Trophoblast cell (in vitro differentiated cells and primary cell): ENCODE results near the gene KIF21B.

ENCODE experiments used
- DNase-seq, 2 donors: peaks; one replicate each; pipeline ENCODE4 v3.0.0-alpha.2; 2016
- H2AFZ ChIP-seq: 2 replicates; pipeline ENCODE4 v1.6.1; 2013; ENCODE audit warnings: low read length, moderate library complexity, mild to moderate bottlenecking; ENCODE audit not compliant: insufficient read depth, poor library complexity
- H2AK5ac ChIP-seq: 2 replicates; pipeline ENCODE4 v1.6.1; 2013; ENCODE audit warnings: mild to moderate bottlenecking, low read length
- H2BK120ac ChIP-seq: 2 replicates; pipeline ENCODE4 v1.6.1; 2013; ENCODE audit warnings: low read length, mild to moderate bottlenecking, moderate library complexity; ENCODE audit not compliant: insufficient read depth, poor library complexity
- H2BK12ac ChIP-seq: 2 replicates; pipeline ENCODE4 v1.6.1; 2013; ENCODE audit warnings: mild to moderate bottlenecking, low read length, moderate library complexity
- H2BK5ac ChIP-seq: 2 replicates; pipeline ENCODE4 v1.6.1; 2013; ENCODE audit warnings: low read length, low read depth, moderate library complexity, mild to moderate bottlenecking; ENCODE audit not compliant: poor library complexity
- H3K14ac ChIP-seq: 2 replicates; pipeline ENCODE4 v1.6.1; 2013; ENCODE audit warnings: mild to moderate bottlenecking, low read length
- H3K18ac ChIP-seq: 2 replicates; pipeline ENCODE4 v1.6.1; 2013; ENCODE audit warnings: mild to moderate bottlenecking, low read length
- H3K23ac ChIP-seq: 2 replicates; pipeline ENCODE4 v1.6.1; 2013; ENCODE audit warnings: low read length
- H3K27ac ChIP-seq: 2 replicates; pipeline ENCODE4 v1.5.1; 2013; ENCODE audit warnings: low read depth, mild to moderate bottlenecking, inconsistent platforms, low read length, moderate library complexity
- H3K27me3 ChIP-seq: 2 replicates; pipeline ENCODE4 v1.6.1; 2013; ENCODE audit warnings: inconsistent platforms, mild to moderate bottlenecking, low read length, moderate library complexity; ENCODE audit not compliant: insufficient read depth
- H3K36me3 ChIP-seq, 2 experiments: 1 replicate in 1 of 2; 2 replicates in 1 of 2; pipeline ENCODE4 v1.6.1; 2013; ENCODE audit warnings: low read length in 2 of 2, mild to moderate bottlenecking in 2 of 2, moderate library complexity in 1 of 2; ENCODE audit not compliant: insufficient read depth in 2 of 2, control insufficient read depth in 1 of 2
- H3K4ac ChIP-seq: 2 replicates; pipeline ENCODE4 v1.6.1; 2013; ENCODE audit warnings: low read depth, mild to moderate bottlenecking, low read length, moderate library complexity
- H3K4me1 ChIP-seq, 2 experiments: 1 replicate in 1 of 2; 2 replicates in 1 of 2; pipeline ENCODE4 v1.6.1; 2013; ENCODE audit warnings: low read length in 2 of 2, mild to moderate bottlenecking in 2 of 2, moderate library complexity in 1 of 2; ENCODE audit not compliant: insufficient read depth in 2 of 2, control insufficient read depth in 1 of 2
- H3K4me2 ChIP-seq: 2 replicates; pipeline ENCODE4 v1.6.1; 2013; ENCODE audit warnings: inconsistent platforms, mild to moderate bottlenecking, low read length, moderate library complexity
- H3K4me3 ChIP-seq: 2 replicates; pipeline ENCODE4 v1.5.1; 2013; ENCODE audit warnings: mild to moderate bottlenecking, low read depth, low read length, inconsistent platforms
- H3K79me1 ChIP-seq: one replicate; pipeline ENCODE4 v1.6.1; 2013; ENCODE audit warnings: low read length
- H3K79me2 ChIP-seq: 2 replicates; pipeline ENCODE4 v1.6.1; 2013; ENCODE audit warnings: low read length, mild to moderate bottlenecking; ENCODE audit not compliant: control insufficient read depth, insufficient read depth, poor library complexity
- H3K9ac ChIP-seq: 2 replicates; pipeline ENCODE4 v1.6.1; 2013; ENCODE audit warnings: mild to moderate bottlenecking, low read length
- H3K9me3 ChIP-seq: 2 replicates; pipeline ENCODE4 v1.6.1; 2013; ENCODE audit warnings: low read depth, mild to moderate bottlenecking, control low read depth, inconsistent platforms, low read length; ENCODE audit not compliant: insufficient read depth
- H4K12ac ChIP-seq: 2 replicates; pipeline ENCODE4 v1.6.1; 2013; ENCODE audit warnings: low read depth, mild to moderate bottlenecking, low read length, moderate library complexity
- H4K8ac ChIP-seq: 2 replicates; pipeline ENCODE4 v1.6.1; 2013; ENCODE audit warnings: low read depth, mild to moderate bottlenecking, low read length, moderate library complexity
- H4K91ac ChIP-seq: one replicate; pipeline ENCODE4 v1.6.1; 2013; ENCODE audit warnings: low read depth, mild to moderate bottlenecking, low read length, moderate library complexity
- WGBS: extraction: QIAGEN DNeasy Blood & Tissue Kit; methylation state at CpG from one replicate; pipeline ENCODE4 v1.1.7; 2013; ENCODE audit warnings: missing lambda C conversion rate; ENCODE audit not compliant: insufficient read length, insufficient coverage; ENCODE audit errors: extremely low coverage; 5-methylcytosine and 5-hydroxymethylcytosine counted together

The KIF21B gene

GRCh38 chr1:200982071-200982945, 41.2 kb downstream of the KIF21B start:
- H3K4me3 ChIP-seq, result no peak overlapping the region
- DNase-seq, result no peak
- H3K9me3 ChIP-seq, result peaks cover 5% of the 10 kb centered on the region
- no peak overlapping the region for H2BK12ac ChIP-seq
- no peak overlapping the region for H3K9ac ChIP-seq
- no peak overlapping the region for H2AK5ac ChIP-seq
- H3K27me3 ChIP-seq, result no peaks in the 10 kb centered on the region
- H3K4me1 ChIP-seq, result no peaks in the 10 kb centered on the region
- no peak overlapping the region for H3K4ac ChIP-seq
- no peak overlapping the region for H3K27ac ChIP-seq
- no CpG with 5 or more reads among the region's 19 CpGs for WGBS
- no peak overlapping the region for H4K91ac ChIP-seq
- H3K23ac ChIP-seq, result no peak overlapping the region
- no peak overlapping the region for H3K4me2 ChIP-seq
- H2BK120ac ChIP-seq, result no peak overlapping the region
- no peaks in the 10 kb centered on the region for H3K36me3 ChIP-seq
- no peak overlapping the region for H4K8ac ChIP-seq
- H3K79me1 ChIP-seq, result no peaks in the 10 kb centered on the region
- no peaks in the 10 kb centered on the region for H3K79me2 ChIP-seq
- H2BK5ac ChIP-seq, result no peak overlapping the region
- no peak overlapping the region for H4K12ac ChIP-seq
- H3K18ac ChIP-seq, result no peak overlapping the region
- H3K14ac ChIP-seq, result no peak overlapping the region
- no peak overlapping the region for H2AFZ ChIP-seq

- no peak overlapping the region for H2BK12ac ChIP-seq
- H2BK5ac ChIP-seq, result no peak overlapping the region
- no peaks in the 10 kb centered on the region for H3K79me2 ChIP-seq
- H3K79me1 ChIP-seq, result no peaks in the 10 kb centered on the region
- H3K4ac ChIP-seq, result no peak overlapping the region
- H4K8ac ChIP-seq, result no peak overlapping the region
- no peak overlapping the region for H2BK120ac ChIP-seq
- peaks cover 5% of the 10 kb centered on the region for H3K9me3 ChIP-seq
- no peak overlapping the region for H2AFZ ChIP-seq
- H3K27me3 ChIP-seq, result no peaks in the 10 kb centered on the region
- H3K14ac ChIP-seq, result no peak overlapping the region
- no peak for DNase-seq
- no peaks in the 10 kb centered on the region for H3K4me1 ChIP-seq
- no peaks in the 10 kb centered on the region for H3K36me3 ChIP-seq
- WGBS, result no CpG with 5 or more reads among the region's 4 CpGs
- no peak overlapping the region for H3K9ac ChIP-seq
- peak overlapping the region; percentile 80 for H3K23ac ChIP-seq
- no peak overlapping the region for H3K18ac ChIP-seq
- no peak overlapping the region for H3K4me3 ChIP-seq
- no peak overlapping the region for H2AK5ac ChIP-seq
- H3K27ac ChIP-seq, result no peak overlapping the region
- no peak overlapping the region for H3K4me2 ChIP-seq
- H4K91ac ChIP-seq, result no peak overlapping the region
- H4K12ac ChIP-seq, result no peak overlapping the region
These were observed 42.2 kb downstream of the KIF21B start for GRCh38 chr1:200981278-200981677.

GRCh38 chr1:200980873-200981272, 42.6 kb downstream of the KIF21B start:
- no peak overlapping the region for H2BK120ac ChIP-seq
- H3K14ac ChIP-seq, result no peak overlapping the region
- H3K27me3 ChIP-seq, result no peaks in the 10 kb centered on the region
- H2BK12ac ChIP-seq, result no peak overlapping the region
- no peak for DNase-seq
- H3K4me1 ChIP-seq, result no peaks in the 10 kb centered on the region
- H4K91ac ChIP-seq, result no peak overlapping the region
- H3K4ac ChIP-seq, result no peak overlapping the region
- H4K8ac ChIP-seq, result no peak overlapping the region
- H3K9ac ChIP-seq, result no peak overlapping the region
- H3K27ac ChIP-seq, result no peak overlapping the region
- H4K12ac ChIP-seq, result no peak overlapping the region
- H3K18ac ChIP-seq, result no peak overlapping the region
- peak overlapping the region; percentile 43 for H3K4me3 ChIP-seq
- peaks cover 5% of the 10 kb centered on the region for H3K9me3 ChIP-seq
- no peak overlapping the region for H2AFZ ChIP-seq
- H3K79me1 ChIP-seq, result no peaks in the 10 kb centered on the region
- H3K23ac ChIP-seq, result no peak overlapping the region
- no peak overlapping the region for H2BK5ac ChIP-seq
- no peak overlapping the region for H3K4me2 ChIP-seq
- no peak overlapping the region for H2AK5ac ChIP-seq
- WGBS, result no CpG with 5 or more reads among the region's 10 CpGs
- H3K36me3 ChIP-seq, result no peaks in the 10 kb centered on the region
- no peaks in the 10 kb centered on the region for H3K79me2 ChIP-seq

- Histone ChIP-seq H3K14ac (no peak overlapping the region), H4K91ac (no peak overlapping the region), H2BK5ac (no peak overlapping the region), H3K79me2 (no peaks in the 10 kb centered on the region), H3K18ac (no peak overlapping the region), H2BK12ac (no peak overlapping the region), H4K12ac (no peak overlapping the region), H3K9me3 (peaks cover 5% of the 10 kb centered on the region), H3K4me2 (no peak overlapping the region), H3K23ac (no peak overlapping the region), H3K79me1 (no peaks in the 10 kb centered on the region), H2AFZ (no peak overlapping the region), H3K36me3 (no peaks in the 10 kb centered on the region), H3K27ac (no peak overlapping the region), H4K8ac (no peak overlapping the region), H2BK120ac (no peak overlapping the region), H3K27me3 (no peaks in the 10 kb centered on the region), H3K4me3 (peak overlapping the region; percentile 19), H3K4ac (no peak overlapping the region), H3K9ac (no peak overlapping the region), H2AK5ac (no peak overlapping the region), H3K4me1 (no peaks in the 10 kb centered on the region)
- peak; percentile 48 to 65 for DNase-seq
- WGBS, result no CpG with 5 or more reads among the region's 2 CpGs
These were observed 43.1 kb downstream of the KIF21B start for GRCh38 chr1:200980452-200980772.
